Bronchial smooth muscle cell (primary cell): ENCODE results near the gene CAMK4. TPM values are rescaled to one million over a fixed set of nuclear protein-coding genes. Genes with fewer than 3 reads are reported as not detected.

Experiments used
- total RNA-seq: library from RNA; depleted of rRNA; stranded (reverse); fragments of >200 nt; gene quantifications from 2 replicates; pipeline ENCODE4 v1.2.1, GENCODE V29; 2014

The CAMK4 gene
- total RNA-seq = 3.5 and 8.2 TPM in 2 replicates

GRCh38 chr5:111223787-111224560 is at the start of gene CAMK4:
TSS of gene CAMK4 (plus strand) at chr5:111224384. CDS start at chr5:111224484, 100 bp downstream.

GRCh38 chr5:111512375-111513130 is 288.4 kb downstream of the CAMK4 start, which contains the start of gene STARD4:
TSS of gene STARD4 (minus strand) at chr5:111512535. CDS start at chr5:111507433, 5,102 bp downstream.

Other genes with a start within 250 kb of the CAMK4 start
- 2.5 and 15.9 TPM in 2 replicates for gene TSLP, start 152.7 kb upstream of the CAMK4 start, total RNA-seq
- gene WDR36, start 132.0 kb upstream of the CAMK4 start, total RNA-seq = 43.5 and 87.4 TPM in 2 replicates